GM19467 (cell line): ENCODE data around the gene NLRP12.
"Not testable (repeated sequence)": the region's sequence is repeated elsewhere in the genome, so short reads cannot be mapped to it uniquely, and the experiment has no call there.

Source experiments
- ATAC-seq: cut with Tn5 transposase; IDR thresholded peaks from one replicate; pipeline ENCODE4 v1.9.1; 2021; ENCODE audit warnings: mild to moderate bottlenecking, moderate library complexity; ENCODE audit not compliant: unreplicated experiment

The NLRP12 gene

GRCh38 chr19:53785196-53785889 is 38.8 kb downstream of the NLRP12 start:
- ATAC-seq, result no peak

- ATAC-seq, result no peak
These were observed 41.4 kb downstream of the NLRP12 start for GRCh38 chr19:53782698-53783097.

DNA sequence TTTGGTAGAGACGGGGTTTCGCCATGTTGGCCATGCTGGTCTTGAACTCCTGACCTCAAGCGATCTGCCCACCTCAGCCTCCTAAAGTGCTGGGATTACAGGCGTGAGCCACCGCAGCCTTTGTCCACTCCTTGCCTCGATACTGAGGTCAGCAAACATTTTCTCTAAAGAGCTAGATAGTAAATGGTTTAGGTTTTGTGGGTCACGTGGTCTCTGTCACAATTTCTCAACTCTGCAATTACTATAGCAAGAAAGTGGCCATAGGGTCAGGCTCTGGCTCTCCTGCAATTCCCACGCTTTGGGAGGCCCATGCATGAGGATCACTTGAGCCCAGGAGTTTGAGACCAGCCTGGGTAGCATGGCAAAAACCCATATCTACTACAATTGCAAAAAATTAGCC is 42.8 kb downstream of the NLRP12 start:
- not testable (repeated sequence) for ATAC-seq

GRCh38 chr19:53780506-53780905 is 43.6 kb downstream of the NLRP12 start:
- no peak for ATAC-seq

DNA sequence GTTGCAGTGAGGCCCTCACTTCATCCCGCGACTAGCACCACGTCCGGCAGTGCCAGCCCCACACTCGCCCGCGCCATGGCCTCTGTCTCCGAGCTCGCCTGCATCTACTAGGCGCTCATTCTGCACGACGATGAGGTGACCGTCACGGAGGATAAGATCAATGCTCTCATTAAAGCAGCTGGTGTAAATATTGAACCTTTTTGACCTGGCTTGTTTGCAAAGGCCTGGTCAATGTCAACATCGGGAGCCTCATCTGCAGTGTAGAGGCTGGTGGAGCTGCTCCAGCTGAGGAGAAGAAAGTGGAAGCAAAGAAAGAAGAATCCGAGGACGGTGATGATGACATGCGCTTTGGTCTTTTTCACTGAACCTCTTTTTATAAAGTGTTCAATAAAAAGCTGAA is 48.6 kb downstream of the NLRP12 start:
- ATAC-seq, result no peak

DNA sequence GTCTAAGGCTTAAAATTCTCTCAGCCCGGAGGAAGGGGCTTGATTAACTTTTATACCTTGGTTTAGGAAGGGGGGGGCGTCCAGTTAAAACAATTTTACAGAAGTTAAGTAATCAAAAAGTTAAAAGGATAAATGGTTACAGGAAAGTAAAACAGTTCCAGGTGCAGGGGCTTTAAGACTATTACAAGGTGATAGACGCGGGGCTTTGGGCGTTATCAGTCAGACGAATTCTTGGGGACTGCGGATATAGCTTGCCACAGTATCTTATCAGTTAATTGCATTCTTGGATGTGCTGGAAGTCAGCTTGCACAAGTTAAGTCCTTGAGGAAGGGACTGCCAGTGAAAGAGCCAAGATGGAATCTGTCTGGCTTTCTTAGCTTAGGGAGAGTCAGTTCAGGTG is 49.6 kb downstream of the NLRP12 start:
- ATAC-seq, result not testable (repeated sequence)

DNA sequence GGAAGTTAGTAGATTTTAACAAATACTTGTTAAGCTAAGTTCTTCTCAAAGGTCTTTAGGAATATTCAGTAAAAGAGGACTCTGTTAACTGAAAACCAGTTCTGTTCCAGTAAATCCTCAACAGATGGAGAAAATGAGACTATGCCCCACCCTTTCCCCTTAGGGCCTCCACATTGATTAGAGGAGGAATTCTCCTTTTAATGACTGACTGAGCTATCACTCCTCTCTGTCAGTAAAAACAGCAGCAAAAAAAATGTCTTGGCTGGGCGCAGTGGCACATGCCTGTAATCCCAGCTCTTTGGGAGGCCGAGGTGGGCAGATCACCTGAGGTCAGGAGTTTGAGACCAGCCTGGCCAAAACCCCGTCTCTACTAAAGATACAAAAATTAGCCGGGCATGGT is 50.1 kb downstream of the NLRP12 start:
- no peak for ATAC-seq

DNA sequence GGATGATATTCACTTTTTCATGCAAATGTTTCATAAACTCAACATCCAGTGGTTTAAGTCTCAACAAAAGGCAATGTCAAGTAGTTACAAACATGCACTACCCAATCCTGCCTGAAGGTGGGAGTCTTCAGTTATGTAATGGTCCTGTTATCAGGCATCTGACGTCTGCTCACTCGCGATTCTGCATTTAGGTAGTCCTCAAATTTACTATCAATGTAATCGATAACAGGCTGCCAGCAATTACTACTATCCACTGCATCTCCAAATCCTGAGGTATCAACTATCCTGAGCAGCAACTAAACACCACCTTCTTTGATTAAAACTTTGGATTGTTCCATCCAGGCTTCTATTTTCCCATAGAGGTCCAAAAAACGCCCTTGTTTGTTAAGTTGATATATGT is 51.2 kb downstream of the NLRP12 start:
- no peak for ATAC-seq

GRCh38 chr19:53771144-53771543 is 53.0 kb downstream of the NLRP12 start:
- no peak for ATAC-seq

DNA sequence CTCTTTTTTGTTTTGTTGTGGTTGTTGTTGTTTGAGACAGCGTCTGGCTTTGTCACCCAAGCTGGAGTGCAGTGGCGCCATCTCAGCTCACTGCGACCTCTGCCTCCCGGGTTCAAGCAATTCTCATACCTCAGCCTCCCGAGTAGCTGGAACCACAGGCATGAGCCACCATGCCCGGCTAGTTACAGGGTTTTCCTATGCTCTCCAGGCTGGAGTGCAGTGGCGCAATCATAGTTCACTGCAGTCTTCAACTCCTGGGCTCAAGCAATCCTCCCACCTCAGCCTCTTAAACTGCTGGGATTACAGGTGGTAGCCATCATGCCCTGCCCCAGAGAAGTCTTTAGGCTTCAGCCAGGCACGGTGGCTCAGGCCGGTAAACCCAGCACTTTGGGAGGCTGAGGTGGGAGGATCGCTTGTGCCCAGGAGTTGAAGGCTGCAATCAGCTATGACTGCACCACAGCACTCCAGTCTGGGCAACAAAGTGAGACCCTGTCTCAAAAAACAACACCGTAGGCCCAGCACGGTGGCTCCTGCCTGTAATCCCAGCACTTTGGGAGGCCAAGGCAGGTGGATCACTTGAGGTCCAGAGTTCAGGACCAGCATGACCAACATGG is 54.3 kb downstream of the NLRP12 start:
- not testable (repeated sequence) for ATAC-seq

DNA sequence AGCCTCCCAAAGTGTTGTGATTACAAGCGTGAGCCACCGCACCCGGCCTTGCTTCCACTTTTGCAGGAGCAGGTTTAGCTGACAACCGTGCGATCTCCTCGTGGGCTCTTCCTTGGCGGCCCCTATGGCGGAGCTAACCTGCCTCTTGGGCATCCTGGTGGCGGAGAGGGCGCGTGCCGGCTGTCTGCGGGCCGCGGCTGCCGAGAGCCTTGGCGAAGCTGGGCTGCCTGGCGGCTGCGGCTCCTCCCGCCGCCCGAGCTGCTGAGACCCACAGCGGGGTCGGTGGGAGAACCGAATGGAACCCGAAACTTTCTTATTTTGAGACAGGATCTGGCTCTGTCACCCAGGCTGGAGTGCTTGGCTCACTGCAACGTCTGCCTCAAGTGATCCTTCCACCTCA is 55.7 kb downstream of the NLRP12 start:
- no peak for ATAC-seq

DNA sequence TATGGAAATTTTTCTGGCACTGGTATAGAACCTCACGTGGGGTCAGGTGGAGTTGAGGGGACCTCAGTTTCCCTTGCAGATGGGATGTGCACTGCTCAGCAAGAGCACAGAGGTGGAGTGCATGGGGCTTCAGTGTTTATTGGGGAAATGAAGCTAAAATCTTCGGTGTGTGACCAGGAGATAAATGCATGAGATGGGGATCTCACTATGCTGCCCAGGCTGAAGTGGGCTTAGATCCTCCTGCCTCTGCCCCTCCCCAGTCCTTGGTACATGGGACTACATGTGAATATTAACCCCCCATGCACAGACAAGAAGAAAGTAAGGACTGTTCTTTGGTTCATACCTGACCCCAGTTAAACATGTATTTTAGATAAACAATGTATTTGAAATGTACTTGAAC is 65.1 kb downstream of the NLRP12 start:
- ATAC-seq, result not testable (repeated sequence)
